Measurements from ENCODE around the gene MAN1C1.

Gene MAN1C1

DNA sequence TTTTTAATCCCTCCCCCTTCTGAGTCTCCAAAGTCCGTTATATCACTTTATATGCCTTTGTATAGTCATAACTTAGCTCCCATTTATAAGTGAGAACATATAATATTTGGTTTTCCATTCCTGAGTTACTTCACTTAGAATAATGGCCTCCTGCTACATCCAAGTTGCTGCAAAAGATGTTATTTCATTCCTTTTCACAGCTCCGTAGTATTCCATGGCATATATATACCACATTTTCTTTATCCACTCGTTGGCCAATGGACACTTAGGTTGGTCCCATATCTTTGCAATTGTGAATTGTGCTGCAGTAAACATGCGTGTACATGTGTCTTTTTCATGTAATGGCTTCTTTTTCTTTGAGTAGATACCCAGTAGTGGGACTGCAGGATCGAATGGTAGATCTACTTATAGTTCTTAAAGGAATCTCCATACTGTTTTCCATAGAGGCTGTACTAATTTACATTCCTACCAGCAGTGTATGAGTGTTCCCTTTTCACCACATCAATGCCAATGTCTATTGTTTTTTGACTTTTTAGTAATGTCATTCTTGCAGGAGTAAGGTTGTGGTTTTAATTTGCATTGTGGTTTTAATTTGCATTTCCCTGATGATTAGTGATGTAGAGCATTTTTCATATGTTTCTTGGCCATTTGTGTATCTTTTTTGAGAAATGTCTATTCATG lies 12.3 kb downstream of the MAN1C1 start:
- no peak for ATAC-seq
- TF ChIP-seq ZNF70 (CRISPR knock-in tag; IDR thresholded peaks at IDR 0.05) (no peak), ZNF8 (CRISPR knock-in tag; IDR thresholded peaks at IDR 0.05) (peak; percentile 75)

DNA sequence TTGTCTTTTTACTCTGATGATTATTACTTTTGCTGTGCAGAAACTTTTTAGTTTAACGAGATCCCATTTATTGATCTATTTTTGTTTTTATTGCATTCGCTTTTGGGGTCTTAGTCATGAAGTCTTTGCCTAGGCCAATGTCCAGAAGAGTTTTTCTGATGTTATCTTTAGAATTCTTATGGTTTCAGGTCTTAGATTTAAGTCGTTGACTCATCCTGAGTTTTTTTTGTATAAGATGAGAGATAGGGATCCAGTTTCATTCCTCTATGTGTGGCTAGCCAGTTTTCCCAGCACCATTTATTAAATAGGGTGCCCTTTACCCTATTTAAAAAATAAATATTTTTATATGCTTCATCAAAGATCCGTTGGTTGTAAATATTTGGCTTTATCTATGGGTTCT lies 13.2 kb downstream of the MAN1C1 start:
- TF ChIP-seq PPARA (CRISPR knock-in tag; IDR thresholded peaks at IDR 0.05; ENCODE audit: borderline replicate concordance) (no peak), ZNF565 (CRISPR knock-in tag; conservative IDR thresholded peaks at IDR 0.05; ENCODE audit: low read depth) (no peak), RARB (CRISPR knock-in tag; IDR thresholded peaks at IDR 0.05) (no peak), TOX (CRISPR knock-in tag; IDR thresholded peaks at IDR 0.05; ENCODE audit: borderline replicate concordance) (no peak), ZFP30 (CRISPR knock-in tag; IDR thresholded peaks at IDR 0.05) (no peak), ESRRG (CRISPR knock-in tag; IDR thresholded peaks at IDR 0.05) (no peak), ZNF70 (CRISPR knock-in tag; IDR thresholded peaks at IDR 0.05) (no peak), ARNTL (CRISPR knock-in tag; IDR thresholded peaks at IDR 0.05; ENCODE audit: borderline replicate concordance, low read depth) (no peak), ZNF8 (CRISPR knock-in tag; IDR thresholded peaks at IDR 0.05) (no peak), ZC3H10 (CRISPR knock-in tag; IDR thresholded peaks at IDR 0.05) (no peak), OSR1 (CRISPR knock-in tag; IDR thresholded peaks at IDR 0.05) (no peak), ZFP3 (CRISPR knock-in tag; IDR thresholded peaks at IDR 0.05) (no peak), ISL1 (CRISPR knock-in tag; IDR thresholded peaks at IDR 0.05) (no peak), SNAI2 (CRISPR knock-in tag; IDR thresholded peaks at IDR 0.05) (no peak), TCF4 (CRISPR knock-in tag; IDR thresholded peaks at IDR 0.05; ENCODE audit: borderline replicate concordance) (no peak), CSDC2 (CRISPR knock-in tag; IDR thresholded peaks at IDR 0.05) (no peak)
- TF ChIP-seq, protein P1, sequence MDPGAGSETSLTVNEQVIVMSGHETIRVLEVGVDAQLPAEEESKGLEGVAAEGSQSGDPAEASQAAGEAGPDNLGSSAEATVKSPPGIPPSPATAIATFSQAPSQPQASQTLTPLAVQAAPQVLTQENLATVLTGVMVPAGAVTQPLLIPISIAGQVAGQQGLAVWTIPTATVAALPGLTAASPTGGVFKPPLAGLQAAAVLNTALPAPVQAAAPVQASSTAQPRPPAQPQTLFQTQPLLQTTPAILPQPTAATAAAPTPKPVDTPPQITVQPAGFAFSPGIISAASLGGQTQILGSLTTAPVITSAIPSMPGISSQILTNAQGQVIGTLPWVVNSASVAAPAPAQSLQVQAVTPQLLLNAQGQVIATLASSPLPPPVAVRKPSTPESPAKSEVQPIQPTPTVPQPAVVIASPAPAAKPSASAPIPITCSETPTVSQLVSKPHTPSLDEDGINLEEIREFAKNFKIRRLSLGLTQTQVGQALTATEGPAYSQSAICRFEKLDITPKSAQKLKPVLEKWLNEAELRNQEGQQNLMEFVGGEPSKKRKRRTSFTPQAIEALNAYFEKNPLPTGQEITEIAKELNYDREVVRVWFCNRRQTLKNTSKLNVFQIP (CRISPR knock-in tag; IDR thresholded peaks at IDR 0.05; ENCODE audit: borderline replicate concordance, low read depth) = no peak
- TF ChIP-seq, protein P2, sequence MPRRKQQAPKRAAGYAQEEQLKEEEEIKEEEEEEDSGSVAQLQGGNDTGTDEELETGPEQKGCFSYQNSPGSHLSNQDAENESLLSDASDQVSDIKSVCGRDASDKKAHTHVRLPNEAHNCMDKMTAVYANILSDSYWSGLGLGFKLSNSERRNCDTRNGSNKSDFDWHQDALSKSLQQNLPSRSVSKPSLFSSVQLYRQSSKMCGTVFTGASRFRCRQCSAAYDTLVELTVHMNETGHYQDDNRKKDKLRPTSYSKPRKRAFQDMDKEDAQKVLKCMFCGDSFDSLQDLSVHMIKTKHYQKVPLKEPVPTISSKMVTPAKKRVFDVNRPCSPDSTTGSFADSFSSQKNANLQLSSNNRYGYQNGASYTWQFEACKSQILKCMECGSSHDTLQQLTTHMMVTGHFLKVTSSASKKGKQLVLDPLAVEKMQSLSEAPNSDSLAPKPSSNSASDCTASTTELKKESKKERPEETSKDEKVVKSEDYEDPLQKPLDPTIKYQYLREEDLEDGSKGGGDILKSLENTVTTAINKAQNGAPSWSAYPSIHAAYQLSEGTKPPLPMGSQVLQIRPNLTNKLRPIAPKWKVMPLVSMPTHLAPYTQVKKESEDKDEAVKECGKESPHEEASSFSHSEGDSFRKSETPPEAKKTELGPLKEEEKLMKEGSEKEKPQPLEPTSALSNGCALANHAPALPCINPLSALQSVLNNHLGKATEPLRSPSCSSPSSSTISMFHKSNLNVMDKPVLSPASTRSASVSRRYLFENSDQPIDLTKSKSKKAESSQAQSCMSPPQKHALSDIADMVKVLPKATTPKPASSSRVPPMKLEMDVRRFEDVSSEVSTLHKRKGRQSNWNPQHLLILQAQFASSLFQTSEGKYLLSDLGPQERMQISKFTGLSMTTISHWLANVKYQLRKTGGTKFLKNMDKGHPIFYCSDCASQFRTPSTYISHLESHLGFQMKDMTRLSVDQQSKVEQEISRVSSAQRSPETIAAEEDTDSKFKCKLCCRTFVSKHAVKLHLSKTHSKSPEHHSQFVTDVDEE (CRISPR knock-in tag; IDR thresholded peaks at IDR 0.05) = no peak
- TF ChIP-seq, protein P3, sequence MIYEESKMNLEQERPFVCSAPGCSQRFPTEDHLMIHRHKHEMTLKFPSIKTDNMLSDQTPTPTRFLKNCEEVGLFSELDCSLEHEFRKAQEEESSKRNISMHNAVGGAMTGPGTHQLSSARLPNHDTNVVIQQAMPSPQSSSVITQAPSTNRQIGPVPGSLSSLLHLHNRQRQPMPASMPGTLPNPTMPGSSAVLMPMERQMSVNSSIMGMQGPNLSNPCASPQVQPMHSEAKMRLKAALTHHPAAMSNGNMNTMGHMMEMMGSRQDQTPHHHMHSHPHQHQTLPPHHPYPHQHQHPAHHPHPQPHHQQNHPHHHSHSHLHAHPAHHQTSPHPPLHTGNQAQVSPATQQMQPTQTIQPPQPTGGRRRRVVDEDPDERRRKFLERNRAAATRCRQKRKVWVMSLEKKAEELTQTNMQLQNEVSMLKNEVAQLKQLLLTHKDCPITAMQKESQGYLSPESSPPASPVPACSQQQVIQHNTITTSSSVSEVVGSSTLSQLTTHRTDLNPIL (CRISPR knock-in tag; IDR thresholded peaks at IDR 0.05; ENCODE audit: low read depth) = no peak
- ATAC-seq = no peak

DNA sequence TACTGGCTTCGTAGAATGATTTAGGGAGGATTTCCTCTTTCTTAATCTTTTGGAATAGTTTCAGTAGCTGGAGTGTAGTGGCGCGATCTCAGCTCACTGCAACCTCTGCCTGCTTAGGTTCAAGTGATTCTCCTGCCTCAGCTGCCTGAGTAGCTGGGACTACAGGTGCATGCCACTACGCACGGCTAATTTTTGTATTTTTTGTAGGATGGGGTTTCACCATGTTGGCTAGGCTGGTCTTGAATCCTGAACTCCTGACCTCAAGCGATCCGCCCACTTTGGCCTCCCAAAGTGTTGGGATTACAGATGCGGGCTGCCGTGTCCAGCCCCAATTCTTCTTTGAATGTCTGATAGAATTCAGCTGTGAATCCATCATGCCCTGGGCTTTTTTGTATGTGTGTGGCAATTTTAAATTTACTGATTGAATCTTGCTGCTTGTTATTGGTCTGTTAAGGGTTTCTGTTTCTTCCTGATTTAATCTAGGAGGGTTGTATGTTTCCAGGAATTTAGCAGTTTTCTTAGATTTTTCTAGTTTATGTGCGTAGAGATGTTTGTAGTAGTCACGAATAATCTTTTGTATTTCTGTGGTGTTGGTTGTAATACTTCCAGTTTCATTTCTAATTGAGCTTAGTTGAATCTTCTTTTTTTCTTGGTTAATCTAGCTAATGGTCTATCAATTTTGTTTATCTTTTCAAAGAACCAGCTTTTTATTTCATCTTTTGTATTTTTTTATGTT lies 15.3 kb downstream of the MAN1C1 start:
- TF ChIP-seq ESRRG (CRISPR knock-in tag; IDR thresholded peaks at IDR 0.05) (no peak), ISL1 (CRISPR knock-in tag; IDR thresholded peaks at IDR 0.05) (no peak), TOX (CRISPR knock-in tag; IDR thresholded peaks at IDR 0.05; ENCODE audit: borderline replicate concordance) (no peak), ZC3H10 (CRISPR knock-in tag; IDR thresholded peaks at IDR 0.05) (no peak), BACH2 (CRISPR knock-in tag; IDR thresholded peaks at IDR 0.05; ENCODE audit: borderline replicate concordance) (no peak), TCF4 (CRISPR knock-in tag; IDR thresholded peaks at IDR 0.05; ENCODE audit: borderline replicate concordance) (no peak), ZNF8 (CRISPR knock-in tag; IDR thresholded peaks at IDR 0.05) (no peak), ZFP30 (CRISPR knock-in tag; IDR thresholded peaks at IDR 0.05) (no peak), ZFP3 (CRISPR knock-in tag; IDR thresholded peaks at IDR 0.05) (no peak), GLIS3 (CRISPR knock-in tag; IDR thresholded peaks at IDR 0.05) (no peak), RARB (CRISPR knock-in tag; IDR thresholded peaks at IDR 0.05) (no peak)
- TF ChIP-seq, protein P2 (CRISPR knock-in tag; IDR thresholded peaks at IDR 0.05) = no peak
- TF ChIP-seq, protein P1 (CRISPR knock-in tag; IDR thresholded peaks at IDR 0.05; ENCODE audit: borderline replicate concordance, low read depth) = no peak
- TF ChIP-seq, protein P4, sequence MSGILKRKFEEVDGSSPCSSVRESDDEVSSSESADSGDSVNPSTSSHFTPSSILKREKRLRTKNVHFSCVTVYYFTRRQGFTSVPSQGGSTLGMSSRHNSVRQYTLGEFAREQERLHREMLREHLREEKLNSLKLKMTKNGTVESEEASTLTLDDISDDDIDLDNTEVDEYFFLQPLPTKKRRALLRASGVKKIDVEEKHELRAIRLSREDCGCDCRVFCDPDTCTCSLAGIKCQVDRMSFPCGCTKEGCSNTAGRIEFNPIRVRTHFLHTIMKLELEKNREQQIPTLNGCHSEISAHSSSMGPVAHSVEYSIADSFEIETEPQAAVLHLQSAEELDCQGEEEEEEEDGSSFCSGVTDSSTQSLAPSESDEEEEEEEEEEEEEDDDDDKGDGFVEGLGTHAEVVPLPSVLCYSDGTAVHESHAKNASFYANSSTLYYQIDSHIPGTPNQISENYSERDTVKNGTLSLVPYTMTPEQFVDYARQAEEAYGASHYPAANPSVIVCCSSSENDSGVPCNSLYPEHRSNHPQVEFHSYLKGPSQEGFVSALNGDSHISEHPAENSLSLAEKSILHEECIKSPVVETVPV (CRISPR knock-in tag; IDR thresholded peaks at IDR 0.05) = no peak
- TF ChIP-seq, protein P3 (CRISPR knock-in tag; IDR thresholded peaks at IDR 0.05; ENCODE audit: low read depth) = no peak
- ATAC-seq = no peak

All from SK-N-SH treated with all-trans-retinoic acid at 6 μM for 48 hours (cell line).